Osteoblast (primary cell): ENCODE measurements around the gene NCS1. TPM values are rescaled to one million over a fixed set of nuclear protein-coding genes. Genes with fewer than 3 reads are reported as not detected.

Experiments used
- DNase-seq: peaks from one replicate; pipeline ENCODE4 v3.0.0; 2011; ENCODE audit warnings: low spot score, mixed read lengths; ENCODE audit not compliant: insufficient read length; ENCODE audit errors: missing footprints
- H2AFZ ChIP-seq: 2 replicates; pipeline ENCODE4 v1.6.0; 2011; ENCODE audit warnings: mild to moderate bottlenecking, low read length
- H3K27ac ChIP-seq: 2 replicates; pipeline ENCODE4 v1.5.1; 2011; ENCODE audit warnings: mild to moderate bottlenecking, low read depth, low read length, moderate library complexity
- H3K27me3 ChIP-seq: 2 replicates; pipeline ENCODE4 v1.6.0; 2012; ENCODE audit warnings: mild to moderate bottlenecking, control low read depth, inconsistent platforms, low read length, moderate library complexity; ENCODE audit not compliant: insufficient read depth
- H3K36me3 ChIP-seq: 2 replicates; pipeline ENCODE4 v1.5.1; 2011; ENCODE audit warnings: mild to moderate bottlenecking, low read length, control low read depth, moderate library complexity; ENCODE audit not compliant: insufficient read depth
- H3K4me1 ChIP-seq: 2 replicates; pipeline ENCODE4 v1.5.1; 2011; ENCODE audit warnings: mild to moderate bottlenecking, low read length, control low read depth, moderate library complexity; ENCODE audit not compliant: insufficient read depth
- H3K4me2 ChIP-seq: 2 replicates; pipeline ENCODE4 v1.6.0; 2011; ENCODE audit warnings: mild to moderate bottlenecking, low read length; ENCODE audit not compliant: insufficient read depth
- H3K4me3 ChIP-seq: fragments of 200-600 bp; sonication (generic); 3 replicates; pipeline ENCODE4 v1.5.1; 2012; ENCODE audit warnings: mild to moderate bottlenecking, low read length, inconsistent platforms; ENCODE audit not compliant: insufficient read depth
- H3K79me2 ChIP-seq: 2 replicates; pipeline ENCODE4 v1.6.0; 2012; ENCODE audit warnings: mild to moderate bottlenecking, low read length, control low read depth, inconsistent platforms; ENCODE audit not compliant: insufficient read depth
- H3K9me3 ChIP-seq: 2 replicates; pipeline ENCODE4 v1.5.1; 2011; ENCODE audit warnings: low read depth, low read length, control low read depth
- H4K20me1 ChIP-seq: 2 replicates; pipeline ENCODE4 v1.6.0; 2012; ENCODE audit warnings: mild to moderate bottlenecking, low read length, control low read depth; ENCODE audit not compliant: insufficient read depth
- CTCF ChIP-seq: IDR thresholded peaks from 2 replicates; pipeline ENCODE4 v1.5.1; 2011; ENCODE audit warnings: mild to moderate bottlenecking, low read depth, low read length, moderate library complexity; ENCODE audit errors: extremely low read depth
- total RNA-seq: library from RNA; depleted of rRNA; stranded (reverse); fragments of >200 nt; gene quantifications from 2 replicates; pipeline ENCODE4 v1.2.3, GENCODE V29; 2012

The NCS1 gene
- total RNA-seq, 1 donor: 49.9 TPM

- Histone ChIP-seq H2AFZ (no peak overlapping the region), H3K27me3 (no peaks in the 10 kb centered on the region), H3K27ac (no peak overlapping the region), H3K4me2 (no peak overlapping the region), H3K4me1 (peaks cover 23% of the 10 kb centered on the region), H3K79me2 (peaks cover 97% of the 10 kb centered on the region), H3K36me3 (no peaks in the 10 kb centered on the region), H4K20me1 (peaks cover 86% of the 10 kb centered on the region), H3K9me3 (no peaks in the 10 kb centered on the region), H3K4me3 (no peak overlapping the region)
- TF ChIP-seq CTCF: no peak
- DNase-seq: no peak
These were observed 22.3 kb downstream of the NCS1 start for GRCh38 chr9:130194378-130194932.

GRCh38 chr9:130195638-130196037 is 23.4 kb downstream of the NCS1 start:
- H3K36me3 ChIP-seq: no peaks in the 10 kb centered on the region
- TF ChIP-seq CTCF: no peak
- H3K79me2 ChIP-seq: peaks cover 98% of the 10 kb centered on the region
- no peaks in the 10 kb centered on the region for H3K9me3 ChIP-seq
- H3K4me1 ChIP-seq: peaks cover 26% of the 10 kb centered on the region
- H3K27me3 ChIP-seq: no peaks in the 10 kb centered on the region
- DNase-seq: no peak
- H3K27ac ChIP-seq: no peak overlapping the region
- H3K4me3 ChIP-seq: no peak overlapping the region
- H3K4me2 ChIP-seq: no peak overlapping the region
- no peak overlapping the region for H2AFZ ChIP-seq
- peaks cover 88% of the 10 kb centered on the region for H4K20me1 ChIP-seq

- no peak for DNase-seq
- H2AFZ ChIP-seq: no peak overlapping the region
- no peaks in the 10 kb centered on the region for H3K27me3 ChIP-seq
- H3K4me2 ChIP-seq: no peak overlapping the region
- H4K20me1 ChIP-seq: peaks cover 86% of the 10 kb centered on the region
- no peaks in the 10 kb centered on the region for H3K36me3 ChIP-seq
- H3K4me1 ChIP-seq: peaks cover 26% of the 10 kb centered on the region
- no peak for TF ChIP-seq CTCF
- peaks cover 98% of the 10 kb centered on the region for H3K79me2 ChIP-seq
- no peak overlapping the region for H3K4me3 ChIP-seq
- no peaks in the 10 kb centered on the region for H3K9me3 ChIP-seq
- no peak overlapping the region for H3K27ac ChIP-seq
These were observed 24.4 kb downstream of the NCS1 start for GRCh38 chr9:130196643-130197042.

GRCh38 chr9:130197386-130197785 is 25.2 kb downstream of the NCS1 start:
- Histone ChIP-seq H3K27me3 (no peaks in the 10 kb centered on the region), H3K9me3 (no peaks in the 10 kb centered on the region), H3K27ac (no peak overlapping the region), H3K79me2 (peaks cover 95% of the 10 kb centered on the region), H3K4me2 (no peak overlapping the region), H3K4me1 (peaks cover 26% of the 10 kb centered on the region), H2AFZ (no peak overlapping the region), H3K36me3 (no peaks in the 10 kb centered on the region), H3K4me3 (no peak overlapping the region), H4K20me1 (peaks cover 80% of the 10 kb centered on the region)
- no peak for TF ChIP-seq CTCF
- no peak for DNase-seq
